Left ventricle myocardium inferior (tissue), 1 donor: ENCODE measurements around the gene PPM1L. TPM values are rescaled to one million over a fixed set of nuclear protein-coding genes. Genes with fewer than 3 reads are reported as not detected.

Experiments
- DNase-seq: peaks from one replicate; pipeline ENCODE4 v3.0.0-alpha.2; 2020
- H3K27ac ChIP-seq: fragments of 200-600 bp; replicated peaks from 2 replicates; pipeline ENCODE4 v1.8.0; 2021
- H3K27me3 ChIP-seq: fragments of 200-600 bp; 2 replicates; pipeline ENCODE4 v1.8.0; 2021; ENCODE audit warnings: low read depth
- H3K36me3 ChIP-seq: fragments of 200-600 bp; 2 replicates; pipeline ENCODE4 v1.8.0; 2021
- H3K4me1 ChIP-seq: fragments of 200-600 bp; 2 replicates; pipeline ENCODE4 v1.8.0; 2021
- H3K4me3 ChIP-seq: fragments of 200-600 bp; 2 replicates; pipeline ENCODE4 v1.8.0; 2021; ENCODE audit warnings: mild to moderate bottlenecking, moderate library complexity
- H3K9me3 ChIP-seq: fragments of 200-600 bp; replicated peaks from 2 replicates; pipeline ENCODE4 v1.8.0; 2021
- intact Hi-C: fragments of 100-400 bp; cut with micrococcal nuclease; formaldehyde crosslinking; loops from one replicate; pipeline ENCODE4 v1.11.0; 2022
- total RNA-seq: library from RNA; stranded (reverse); fragmentation: NEBNext Ultra II Directional; extraction: Animal tissue kit (Norgen Biotek cat#: 25700); gene quantifications from one replicate; pipeline ENCODE4 v1.2.1, GENCODE V29; 2021
- TF ChIP-seq, protein P1 (sequence below): fragments of 200-600 bp; IDR thresholded peaks from 2 replicates; pipeline ENCODE4 v1.8.0; 2021; ENCODE audit warnings: antibody characterized with exemption, mild to moderate bottlenecking, borderline replicate concordance
- donor health status: DM: no; HTN: yes; CAD: no; lungs with severe emphysema.

The PPM1L gene
- total RNA-seq, 1 donor from 2014 or later: 51.1 TPM

DNA sequence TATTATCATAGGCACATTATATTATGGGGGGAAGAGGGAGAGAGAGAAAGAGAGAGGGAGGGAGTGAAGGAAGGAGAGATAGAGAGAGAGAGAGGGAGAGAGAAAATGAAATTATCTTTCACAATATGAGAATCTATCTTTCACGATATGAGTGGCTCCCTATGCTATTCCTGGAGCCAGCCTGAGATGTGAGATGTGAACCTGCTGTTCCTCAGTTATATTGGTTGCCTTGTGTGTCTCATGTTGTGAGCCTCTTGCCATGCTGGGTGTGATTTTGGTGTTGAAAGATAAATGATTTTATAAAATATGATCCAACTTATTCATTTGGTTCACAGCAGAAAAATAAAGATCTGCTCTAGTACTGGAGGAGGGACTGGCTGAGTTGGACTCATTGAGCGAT, 148.7 kb downstream of the PPM1L start:
- Histone ChIP-seq H3K27me3 (no peaks in the 10 kb centered on the region), H3K9me3 (peaks cover 9% of the 10 kb centered on the region), H3K4me3 (no peak overlapping the region), H3K27ac (no peak overlapping the region), H3K36me3 (no peaks in the 10 kb centered on the region), H3K4me1 (peaks cover 5% of the 10 kb centered on the region)
- TF ChIP-seq, protein P1, sequence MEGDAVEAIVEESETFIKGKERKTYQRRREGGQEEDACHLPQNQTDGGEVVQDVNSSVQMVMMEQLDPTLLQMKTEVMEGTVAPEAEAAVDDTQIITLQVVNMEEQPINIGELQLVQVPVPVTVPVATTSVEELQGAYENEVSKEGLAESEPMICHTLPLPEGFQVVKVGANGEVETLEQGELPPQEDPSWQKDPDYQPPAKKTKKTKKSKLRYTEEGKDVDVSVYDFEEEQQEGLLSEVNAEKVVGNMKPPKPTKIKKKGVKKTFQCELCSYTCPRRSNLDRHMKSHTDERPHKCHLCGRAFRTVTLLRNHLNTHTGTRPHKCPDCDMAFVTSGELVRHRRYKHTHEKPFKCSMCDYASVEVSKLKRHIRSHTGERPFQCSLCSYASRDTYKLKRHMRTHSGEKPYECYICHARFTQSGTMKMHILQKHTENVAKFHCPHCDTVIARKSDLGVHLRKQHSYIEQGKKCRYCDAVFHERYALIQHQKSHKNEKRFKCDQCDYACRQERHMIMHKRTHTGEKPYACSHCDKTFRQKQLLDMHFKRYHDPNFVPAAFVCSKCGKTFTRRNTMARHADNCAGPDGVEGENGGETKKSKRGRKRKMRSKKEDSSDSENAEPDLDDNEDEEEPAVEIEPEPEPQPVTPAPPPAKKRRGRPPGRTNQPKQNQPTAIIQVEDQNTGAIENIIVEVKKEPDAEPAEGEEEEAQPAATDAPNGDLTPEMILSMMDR: no peak
- intact Hi-C loops: no loop called here
- DNase-seq: no peak

DNA sequence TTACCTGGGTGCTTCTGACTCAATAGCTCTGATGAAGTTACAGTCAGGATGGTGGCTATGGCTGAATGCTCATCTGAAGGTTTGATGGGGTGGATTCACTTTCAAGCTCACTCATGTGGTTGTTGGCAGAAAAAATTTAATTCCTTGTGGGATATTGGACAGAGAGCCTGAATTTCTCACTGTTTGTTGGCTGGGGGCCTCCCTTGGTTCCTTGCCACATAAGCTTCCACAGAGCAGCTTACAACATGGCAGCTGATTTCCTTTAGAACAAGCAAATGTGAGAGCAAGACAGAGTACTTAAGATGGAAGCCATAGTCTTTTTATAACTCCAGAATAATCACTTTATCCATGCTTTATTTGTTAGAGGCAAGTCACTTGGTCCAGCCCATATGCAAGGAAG, 150.6 kb downstream of the PPM1L start:
- H3K4me3 ChIP-seq: no peak overlapping the region
- H3K27ac ChIP-seq: no peak overlapping the region
- H3K27me3 ChIP-seq: no peaks in the 10 kb centered on the region
- intact Hi-C loops: no loop called here
- H3K36me3 ChIP-seq: no peaks in the 10 kb centered on the region
- DNase-seq: no peak
- TF ChIP-seq, protein P1: no peak
- H3K9me3 ChIP-seq: peaks cover 9% of the 10 kb centered on the region
- H3K4me1 ChIP-seq: peaks cover 5% of the 10 kb centered on the region

DNA sequence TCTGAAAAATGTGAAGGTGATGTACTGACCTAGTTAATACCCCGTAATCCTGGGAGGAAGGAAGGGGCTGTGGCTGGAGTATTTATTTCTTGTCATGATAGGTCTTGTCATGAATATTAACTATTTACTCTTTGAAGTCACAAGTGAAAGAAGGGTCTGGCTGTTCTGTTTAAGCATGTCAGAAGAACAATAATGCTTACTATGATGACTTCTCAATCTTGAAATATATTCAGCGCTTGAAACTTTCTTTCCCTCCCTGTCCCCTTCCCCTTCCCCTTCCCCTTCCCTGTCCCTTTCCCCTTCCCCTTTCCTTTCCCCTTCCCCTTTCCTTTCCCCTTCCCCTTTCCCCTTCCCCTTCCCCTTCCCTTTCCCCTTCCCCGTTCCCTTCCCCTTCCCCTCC, 153.9 kb downstream of the PPM1L start:
- Histone ChIP-seq H3K27ac (no peak overlapping the region), H3K9me3 (peaks cover 9% of the 10 kb centered on the region), H3K36me3 (no peaks in the 10 kb centered on the region), H3K27me3 (no peaks in the 10 kb centered on the region), H3K4me1 (peaks cover 5% of the 10 kb centered on the region), H3K4me3 (no peak overlapping the region)
- intact Hi-C loops: no loop called here
- TF ChIP-seq, protein P1: no peak
- no peak for DNase-seq

DNA sequence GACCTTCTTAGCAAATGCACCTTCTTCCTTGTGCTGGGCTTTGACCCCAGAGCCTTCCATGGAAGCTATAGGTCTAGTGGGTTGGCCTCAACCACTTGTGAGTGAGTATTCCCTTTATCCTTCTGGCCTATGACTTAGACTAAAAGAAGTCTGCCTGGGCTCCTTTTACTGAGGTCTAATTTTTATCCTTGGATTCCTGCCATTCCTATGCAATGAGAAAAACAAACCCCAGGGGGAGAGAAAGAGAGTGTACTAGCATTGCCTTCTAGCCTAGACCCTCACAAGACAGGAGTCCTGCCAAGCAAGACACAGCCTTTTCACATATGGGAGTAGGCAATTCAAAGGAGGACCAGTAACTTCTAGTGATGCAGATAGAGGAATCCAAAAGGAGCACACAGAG, 155.4 kb downstream of the PPM1L start:
- TF ChIP-seq, protein P1: no peak
- Histone ChIP-seq H3K27ac (no peak overlapping the region), H3K4me1 (peaks cover 2% of the 10 kb centered on the region), H3K9me3 (peaks cover 6% of the 10 kb centered on the region), H3K4me3 (no peak overlapping the region), H3K36me3 (no peaks in the 10 kb centered on the region), H3K27me3 (no peaks in the 10 kb centered on the region)
- intact Hi-C loops: no loop called here
- no peak for DNase-seq

DNA sequence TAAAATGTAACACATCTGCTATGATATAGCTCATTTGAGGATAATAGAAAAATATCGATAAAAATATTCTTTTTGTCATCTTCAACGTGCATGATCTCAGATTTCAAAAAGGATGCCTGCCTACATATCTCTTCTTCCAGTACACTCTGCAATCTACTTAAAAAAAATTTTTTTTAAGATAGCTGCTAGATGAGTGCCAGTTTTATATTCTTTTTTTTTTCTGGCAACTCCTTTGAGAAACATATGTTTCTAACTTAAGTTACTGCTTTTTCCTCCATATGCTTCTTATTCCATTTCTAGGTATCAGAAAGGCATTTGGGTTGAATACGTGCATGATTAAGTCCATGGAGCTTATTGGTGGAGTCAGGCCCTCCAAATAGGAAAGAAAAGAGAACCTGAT, 160.4 kb downstream of the PPM1L start:
- TF ChIP-seq, protein P1: no peak
- intact Hi-C loops: no loop called here
- Histone ChIP-seq H3K27ac (no peak overlapping the region), H3K9me3 (no peaks in the 10 kb centered on the region), H3K36me3 (no peaks in the 10 kb centered on the region), H3K4me3 (no peak overlapping the region), H3K4me1 (peaks cover 26% of the 10 kb centered on the region), H3K27me3 (no peaks in the 10 kb centered on the region)
- DNase-seq: no peak

DNA sequence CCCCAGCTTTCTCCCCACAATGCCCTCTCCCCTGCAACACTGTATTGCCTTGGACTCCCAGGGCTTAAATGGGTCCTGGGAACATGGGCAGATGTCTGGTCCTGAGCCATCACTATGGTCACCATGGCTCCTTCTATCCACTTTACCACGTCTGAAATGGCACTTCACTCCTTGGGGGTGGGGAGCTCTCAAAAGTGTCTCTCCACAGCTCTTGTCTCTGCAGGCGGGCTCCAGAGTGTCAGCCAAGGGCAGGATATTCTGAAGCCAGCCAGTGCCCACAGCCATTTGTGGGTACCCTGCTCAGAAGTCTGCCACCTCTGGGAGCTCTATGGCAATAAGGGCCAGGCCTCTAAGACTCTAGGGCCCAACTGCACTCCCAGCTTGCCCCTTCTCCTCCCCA, 163.9 kb downstream of the PPM1L start:
- Histone ChIP-seq H3K27me3 (no peaks in the 10 kb centered on the region), H3K27ac (no peak overlapping the region), H3K9me3 (no peaks in the 10 kb centered on the region), H3K4me1 (peaks cover 40% of the 10 kb centered on the region), H3K4me3 (no peak overlapping the region), H3K36me3 (no peaks in the 10 kb centered on the region)
- no peak for DNase-seq
- TF ChIP-seq, protein P1: no peak
- intact Hi-C loops: no loop called here
